Left lung (tissue), 10 donors: ENCODE results near the gene CDK8. TPM values are rescaled to one million over a fixed set of nuclear protein-coding genes. Genes with fewer than 3 reads are reported as not detected.

ENCODE experiments used
- ATAC-seq: fragments of 200-7000 bp; cut with Tn5 transposase; one replicate; pipeline ENCODE4 v1.9.1; 2020; ENCODE audit warnings: moderate library complexity
- DNase-seq, 4 donors: peaks; one replicate each; pipeline ENCODE4 v3.0.0-alpha.2; 2013 to 2020
- H3K27ac ChIP-seq, 2 donors: fragments of 200-600 bp; sonication (generic) in 1 of 2; one replicate each; pipeline versions ENCODE4 v1.5.0 to v1.8.0; 2020 to 2021
- H3K27me3 ChIP-seq, 2 donors: fragments of 200-600 bp; sonication (generic) in 1 of 2; one replicate each; pipeline versions ENCODE4 v1.5.0 to v1.8.0; 2020 to 2021
- H3K36me3 ChIP-seq, 2 donors: fragments of 200-600 bp; sonication (generic) in 1 of 2; one replicate each; pipeline versions ENCODE4 v1.5.0 to v1.8.0; 2020 to 2021
- H3K4me1 ChIP-seq, 2 donors: fragments of 200-600 bp; one replicate each; pipeline ENCODE4 v1.8.0; 2021
- H3K4me3 ChIP-seq, 2 donors: fragments of 200-600 bp; sonication (generic) in 1 of 2; one replicate each; pipeline versions ENCODE4 v1.5.0 to v1.8.0; 2020 to 2021; ENCODE audit warnings: mild to moderate bottlenecking in 1 of 2
- H3K9me3 ChIP-seq, 2 donors: fragments of 200-600 bp; sonication (generic) in 1 of 2; one replicate each; pipeline versions ENCODE4 v1.5.0 to v1.8.0; 2020 to 2021
- intact Hi-C, 2 donors: fragments of 100-400 bp; cut with DNase I; formaldehyde crosslinking; loops; one replicate each; pipeline versions ENCODE4 v1.11.2 to v1.14.2; 2022
- polyA plus RNA-seq, 6 donors: library from polyadenylated mRNA; unstranded; fragments of 120-200 nt; gene quantifications; one replicate each; pipeline ENCODE4 v1.2.1, GENCODE V29; 2013; ENCODE audit not compliant: insufficient read length in 6 of 6
- total RNA-seq, 2 donors: library from RNA; stranded (reverse); fragmentation: NEBNext Ultra II Directional; extraction: Animal tissue kit (Norgen Biotek cat#: 25700); gene quantifications; one replicate each; pipeline ENCODE4 v1.2.1, GENCODE V29; 2021
- TF ChIP-seq, protein P1 (sequence below), 2 donors: fragments of 200-600 bp; sonication (generic) in 1 of 2; IDR thresholded peaks; one replicate each; pipeline versions ENCODE4 v1.5.0 to v1.8.0; 2021; ENCODE audit warnings: antibody characterized with exemption in 2 of 2
- donor health status: DM: no; HTN: yes; CAD: no.
- donor health status: DM: no; HTN: no; CAD: no.

The CDK8 gene
- total and polyA plus RNA-seq, 8 donors = 10.1 to 21.7 (median 18.9) TPM

DNA sequence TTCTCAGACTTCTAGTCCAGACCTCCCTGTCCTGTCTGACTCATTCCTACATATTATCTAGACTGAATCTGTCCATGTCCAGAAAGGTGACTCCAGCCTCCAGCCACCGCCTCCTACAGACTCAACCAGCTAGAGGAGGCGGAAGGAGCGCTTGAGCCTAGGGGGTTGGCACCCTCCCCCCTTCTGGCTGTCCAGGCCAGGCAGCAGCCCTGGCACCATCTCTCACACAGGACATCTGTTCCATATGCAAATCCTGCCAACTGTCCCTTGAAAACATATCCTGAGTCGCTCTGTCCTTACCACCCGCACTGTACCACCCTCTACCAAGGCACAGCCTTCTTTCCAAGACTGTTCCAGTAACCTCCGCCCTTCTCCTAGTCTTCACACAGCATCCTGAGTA, 152.9 kb downstream of the CDK8 start:
- TF ChIP-seq, protein P1, sequence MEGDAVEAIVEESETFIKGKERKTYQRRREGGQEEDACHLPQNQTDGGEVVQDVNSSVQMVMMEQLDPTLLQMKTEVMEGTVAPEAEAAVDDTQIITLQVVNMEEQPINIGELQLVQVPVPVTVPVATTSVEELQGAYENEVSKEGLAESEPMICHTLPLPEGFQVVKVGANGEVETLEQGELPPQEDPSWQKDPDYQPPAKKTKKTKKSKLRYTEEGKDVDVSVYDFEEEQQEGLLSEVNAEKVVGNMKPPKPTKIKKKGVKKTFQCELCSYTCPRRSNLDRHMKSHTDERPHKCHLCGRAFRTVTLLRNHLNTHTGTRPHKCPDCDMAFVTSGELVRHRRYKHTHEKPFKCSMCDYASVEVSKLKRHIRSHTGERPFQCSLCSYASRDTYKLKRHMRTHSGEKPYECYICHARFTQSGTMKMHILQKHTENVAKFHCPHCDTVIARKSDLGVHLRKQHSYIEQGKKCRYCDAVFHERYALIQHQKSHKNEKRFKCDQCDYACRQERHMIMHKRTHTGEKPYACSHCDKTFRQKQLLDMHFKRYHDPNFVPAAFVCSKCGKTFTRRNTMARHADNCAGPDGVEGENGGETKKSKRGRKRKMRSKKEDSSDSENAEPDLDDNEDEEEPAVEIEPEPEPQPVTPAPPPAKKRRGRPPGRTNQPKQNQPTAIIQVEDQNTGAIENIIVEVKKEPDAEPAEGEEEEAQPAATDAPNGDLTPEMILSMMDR (IDR thresholded peaks at IDR 0.05) = no peak
- ATAC-seq (no peak), DNase-seq (no peak)
- Histone ChIP-seq H3K4me1 (no peaks in the 10 kb centered on the region), H3K36me3 (peaks cover 0 to 34% of the 10 kb centered on the region in 2 donors), H3K9me3 (no peaks in the 10 kb centered on the region), H3K27me3 (no peaks in the 10 kb centered on the region), H3K4me3 (no peak overlapping the region), H3K27ac (no peak overlapping the region)
- intact Hi-C loops = no loop called here

GRCh38 chr13:26411206-26411605, 157.3 kb downstream of the CDK8 start:
- no peak for ATAC-seq
- intact Hi-C loops = no loop called here
- Histone ChIP-seq H3K9me3 (no peaks in the 10 kb centered on the region), H3K36me3 (peaks cover 0 to 6% of the 10 kb centered on the region in 2 donors), H3K27ac (no peak overlapping the region), H3K4me1 (no peaks in the 10 kb centered on the region), H3K4me3 (no peak overlapping the region), H3K27me3 (no peaks in the 10 kb centered on the region)
- TF ChIP-seq, protein P1 (IDR thresholded peaks at IDR 0.05) = no peak
- no peak for DNase-seq

DNA sequence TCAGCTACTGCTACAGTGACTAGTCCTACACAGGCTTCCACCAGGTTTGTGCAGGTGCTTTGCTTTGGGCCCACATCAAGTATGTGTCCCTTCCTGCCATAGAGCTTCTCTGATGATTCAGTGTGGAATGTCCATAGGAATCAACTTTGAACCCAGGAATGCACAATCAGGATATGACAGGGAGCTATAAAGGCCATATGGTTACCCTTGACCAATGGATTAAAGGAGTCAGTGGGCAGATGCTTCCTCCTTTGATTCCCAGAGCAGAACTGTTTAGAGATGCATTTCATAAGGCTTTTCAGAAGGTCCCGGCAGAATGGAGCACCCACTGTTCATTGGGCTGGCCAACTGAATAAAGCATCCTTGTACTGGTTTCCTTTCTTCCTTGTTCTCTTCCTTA, 158.3 kb downstream of the CDK8 start:
- H3K9me3 ChIP-seq = no peaks in the 10 kb centered on the region
- TF ChIP-seq, protein P1 (IDR thresholded peaks at IDR 0.05) = no peak
- no peak for ATAC-seq
- no peak overlapping the region for H3K4me3 ChIP-seq
- no peak for DNase-seq
- H3K36me3 ChIP-seq = no peaks in the 10 kb centered on the region
- H3K4me1 ChIP-seq = no peaks in the 10 kb centered on the region
- no peaks in the 10 kb centered on the region for H3K27me3 ChIP-seq
- no peak overlapping the region for H3K27ac ChIP-seq
- intact Hi-C loops = no loop called here

GRCh38 chr13:26412936-26413716, 159.2 kb downstream of the CDK8 start:
- ATAC-seq = no peak
- TF ChIP-seq, protein P1 (IDR thresholded peaks at IDR 0.05) = no peak
- intact Hi-C loops = no loop called here
- Histone ChIP-seq H3K9me3 (no peaks in the 10 kb centered on the region), H3K4me3 (no peak overlapping the region), H3K27me3 (no peaks in the 10 kb centered on the region), H3K4me1 (no peaks in the 10 kb centered on the region), H3K27ac (no peak overlapping the region), H3K36me3 (no peaks in the 10 kb centered on the region)
- DNase-seq = no peak

DNA sequence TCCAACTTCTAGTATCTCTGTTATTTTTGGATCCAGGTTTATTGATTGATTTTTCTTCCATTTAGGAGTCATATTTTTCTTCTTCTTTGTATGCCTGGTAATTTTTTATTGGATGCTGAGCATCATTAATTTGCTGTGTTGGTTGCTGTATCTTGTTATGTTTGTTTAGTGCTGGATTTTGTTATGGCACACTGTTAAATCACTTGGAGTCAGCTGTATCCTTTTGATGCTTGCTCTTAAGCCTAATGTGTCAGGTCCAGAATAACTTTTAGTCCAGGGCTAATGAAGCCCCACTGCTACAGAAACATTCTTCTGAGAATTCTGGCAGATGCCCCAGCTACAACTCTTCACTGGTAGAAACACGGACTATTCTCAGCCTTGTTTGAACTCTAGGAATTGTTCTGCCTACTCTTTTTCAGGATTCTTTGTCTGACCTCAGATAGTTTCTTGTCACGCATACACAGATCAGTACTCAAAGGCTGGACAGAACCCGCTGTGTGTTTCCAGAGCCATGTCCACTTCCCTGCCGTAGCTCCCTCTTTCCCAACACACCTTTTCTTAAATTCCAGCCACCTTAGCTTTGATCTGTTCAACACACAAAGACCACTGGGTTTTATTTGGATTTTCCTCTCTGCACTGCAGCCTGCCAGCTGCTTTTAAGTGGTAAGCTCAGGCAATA, 166.5 kb downstream of the CDK8 start:
- no peak overlapping the region for H3K27ac ChIP-seq
- no peaks in the 10 kb centered on the region for H3K9me3 ChIP-seq
- H3K4me3 ChIP-seq = no peak overlapping the region
- TF ChIP-seq, protein P1 (IDR thresholded peaks at IDR 0.05) = no peak
- H3K4me1 ChIP-seq = no peaks in the 10 kb centered on the region
- H3K27me3 ChIP-seq = no peaks in the 10 kb centered on the region
- ATAC-seq (no peak), DNase-seq (no peak)
- intact Hi-C loops = no loop called here
- H3K36me3 ChIP-seq = no peaks in the 10 kb centered on the region
